HCT116 (cell line): Measurements from ENCODE around the gene SRRM2. TPM values are rescaled to one million over a fixed set of nuclear protein-coding genes. Genes with fewer than 3 reads are reported as not detected.

ENCODE experiments used
- ATAC-seq: fragments of 200-7000 bp; cut with Tn5 transposase; 2 replicates; pipeline ENCODE4 v1.9.1; 2020; ENCODE audit warnings: mild to moderate bottlenecking, moderate library complexity
- BruUV-seq: library from RNA; stranded (reverse); fragments of 400-500 nt; replicated peaks from 2 replicates; lab custom pipeline; 2021; lab: Mats Ljungman, UMichigan
- CTCF ChIA-PET: fragments of 300-600 bp; sonication (Branson Sonifier 250); formaldehyde crosslinking; loops from one replicate; lab custom pipeline; 2021; ENCODE audit warnings: antibody characterized with exemption; lab: Charles Lee
- POLR2A ChIA-PET: fragments of 300-600, 350-600 bp; sonication (Branson Sonifier 250); formaldehyde crosslinking; loops from one replicate; lab custom pipeline; 2021; ENCODE audit warnings: antibody characterized with exemption; lab: Charles Lee
- RAD21 ChIA-PET, 2 experiments: fragments of 300-600 bp; sonication (Branson Sonifier 250); formaldehyde crosslinking; loops; one replicate each; lab custom pipeline; 2023; ENCODE audit warnings: low total read pairs in 2 of 2; ENCODE audit not compliant: uncharacterized antibody in 2 of 2, unreplicated experiment in 2 of 2, low non-redundant PET in 1 of 2; lab: Charles Lee
- DNase-seq: peaks from one replicate; pipeline ENCODE4 v3.0.0-alpha.2; 2010; ENCODE audit warnings: low read depth, low spot score
- H2AFZ ChIP-seq: fragments of 200-600 bp; shearing (Covaris generic), sonication (generic); 2 replicates; pipeline ENCODE4 v1.6.1; 2017; ENCODE audit warnings: low read depth, mixed run types, mixed read lengths, antibody characterized with exemption, low read length; ENCODE audit not compliant: poor library complexity, severe bottlenecking
- H3K27ac ChIP-seq: 2 replicates; pipeline ENCODE4 v1.5.1; 2012; ENCODE audit warnings: low read depth, low read length
- H3K27me3 ChIP-seq: fragments of 200-600 bp; sonication (generic); 2 replicates; pipeline ENCODE4 v1.6.1; 2016; ENCODE audit warnings: mixed run types, low read length, mixed read lengths; ENCODE audit not compliant: insufficient read depth
- H3K36me3 ChIP-seq, 2 experiments: fragments of 200-500 bp in 1 of 2; fragments of 200-600 bp in 1 of 2; sonication (Bioruptor generic) in 1 of 2; sonication (generic) in 1 of 2; 2 replicates each; pipeline versions ENCODE4 v1.5.1 to v1.6.1; 2014 to 2016; ENCODE audit warnings: low read length in 2 of 2, inconsistent platforms in 1 of 2, mixed read lengths in 1 of 2, mixed run types in 1 of 2; ENCODE audit not compliant: insufficient read depth in 2 of 2, control insufficient read depth in 1 of 2
- H3K4me1 ChIP-seq, 2 experiments: fragments of 200-600 bp in 1 of 2; sonication (generic) in 1 of 2; 2 replicates each; pipeline versions ENCODE4 v1.5.1 to v1.6.1; 2012 to 2017; ENCODE audit warnings: low read length in 2 of 2, inconsistent platforms in 1 of 2, mild to moderate bottlenecking in 1 of 2, mixed read lengths in 1 of 2, mixed run types in 1 of 2, moderate library complexity in 1 of 2; ENCODE audit not compliant: insufficient read depth in 2 of 2, control insufficient read depth in 1 of 2
- H3K4me2 ChIP-seq: fragments of 200-600 bp; sonication (generic); 2 replicates; pipeline ENCODE4 v1.6.1; 2017; ENCODE audit warnings: mixed run types, low read length, mixed read lengths
- H3K4me3 ChIP-seq, 2 experiments: fragments of 200-600 bp in 1 of 2; sonication (generic) in 1 of 2; replicated peaks in 1 of 2; 2 replicates each; pipeline ENCODE4 v1.5.1; 2011 to 2016; ENCODE audit warnings: low read length in 2 of 2, control low read depth in 1 of 2, low read depth in 1 of 2, mild to moderate bottlenecking in 1 of 2, mixed read lengths in 1 of 2, mixed run types in 1 of 2
- H3K79me2 ChIP-seq: fragments of 200-600 bp; sonication (generic); 2 replicates; pipeline ENCODE4 v1.6.1; 2017; ENCODE audit warnings: mild to moderate bottlenecking, mixed run types, low read length, moderate library complexity, mixed read lengths; ENCODE audit not compliant: insufficient read depth
- H3K9ac ChIP-seq: fragments of 200-600 bp; sonication (generic); 2 replicates; pipeline ENCODE4 v1.6.1; 2016; ENCODE audit warnings: low read length, mixed read lengths
- H3K9me2 ChIP-seq: fragments of 200-600 bp; sonication (generic), shearing (Covaris generic); 2 replicates; pipeline ENCODE4 v1.6.1; 2017; ENCODE audit warnings: mixed run types, mild to moderate bottlenecking, moderate library complexity; ENCODE audit not compliant: insufficient read depth
- H3K9me3 ChIP-seq, 2 experiments: fragments of 200-500 bp in 1 of 2; fragments of 200-600 bp in 1 of 2; sonication (Bioruptor generic) in 1 of 2; sonication (generic) in 1 of 2; 2 replicates each; pipeline ENCODE4 v1.6.1; 2014 to 2017; ENCODE audit warnings: low read length in 2 of 2, mixed read lengths in 2 of 2, inconsistent platforms in 1 of 2, low read depth in 1 of 2, mild to moderate bottlenecking in 1 of 2, mixed run types in 1 of 2, moderate library complexity in 1 of 2; ENCODE audit not compliant: control insufficient read depth in 1 of 2, insufficient read depth in 1 of 2
- H4K20me1 ChIP-seq: fragments of 200-600 bp; sonication (generic), shearing (Covaris generic); 2 replicates; pipeline ENCODE4 v1.6.1; 2017; ENCODE audit warnings: mixed run types, mild to moderate bottlenecking, moderate library complexity; ENCODE audit not compliant: insufficient read depth
- ATF3 ChIP-seq: IDR thresholded peaks from 2 replicates; pipeline ENCODE4 v1.6.1; 2012
- CBX3 ChIP-seq: IDR thresholded peaks from 2 replicates; pipeline ENCODE4 v1.6.1; 2012; ENCODE audit warnings: low read depth
- CEBPB ChIP-seq: IDR thresholded peaks from 2 replicates; pipeline ENCODE4 v1.6.1; 2012; ENCODE audit warnings: low read depth
- CTCF ChIP-seq, 3 experiments: fragments of 200-600 bp in 1 of 3; sonication (generic) in 1 of 3; IDR thresholded peaks in 2 of 3; conservative IDR thresholded peaks in 1 of 3; 2 replicates each; pipeline ENCODE4 v1.5.1; 2012 to 2017; ENCODE audit warnings: low read depth in 2 of 3, low read length in 2 of 3, antibody characterized with exemption in 1 of 3, borderline replicate concordance in 1 of 3, control low read depth in 1 of 3, mild to moderate bottlenecking in 1 of 3, mixed read lengths in 1 of 3, mixed run types in 1 of 3, moderate library complexity in 1 of 3; ENCODE audit not compliant: insufficient read depth in 1 of 3
- EGR1 ChIP-seq: IDR thresholded peaks from 2 replicates; pipeline ENCODE4 v1.6.1; 2012; ENCODE audit warnings: low read depth
- EZH2 ChIP-seq: fragments of 200-600 bp; sonication (generic); IDR thresholded peaks from 2 replicates; pipeline ENCODE4 v1.6.1; 2017; ENCODE audit warnings: antibody characterized with exemption, mixed run types
- EZH2phosphoT487 ChIP-seq: fragments of 200-600 bp; IDR thresholded peaks from 2 replicates; pipeline ENCODE4 v1.6.1; 2018; ENCODE audit warnings: antibody characterized with exemption, borderline replicate concordance
- FOSL1 ChIP-seq: IDR thresholded peaks from 2 replicates; pipeline ENCODE4 v1.6.1; 2012; ENCODE audit warnings: low read depth
- MAX ChIP-seq: IDR thresholded peaks from 2 replicates; pipeline ENCODE4 v1.6.1; 2012
- POLR2A ChIP-seq: IDR thresholded peaks from 2 replicates; pipeline ENCODE4 v1.7.0; 2011; ENCODE audit warnings: borderline replicate concordance; ENCODE audit not compliant: insufficient read depth, insufficient read length; ENCODE audit errors: extremely low read depth
- RAD21 ChIP-seq: IDR thresholded peaks from 2 replicates; pipeline ENCODE4 v1.6.1; 2012; ENCODE audit warnings: low read depth, mild to moderate bottlenecking
- SIN3A ChIP-seq: IDR thresholded peaks from 2 replicates; pipeline ENCODE4 v1.6.1; 2012; ENCODE audit warnings: low read depth
- SP1 ChIP-seq: IDR thresholded peaks from 2 replicates; pipeline ENCODE4 v1.6.1; 2012; ENCODE audit warnings: low read depth
- ZBTB33 ChIP-seq: IDR thresholded peaks from 2 replicates; pipeline ENCODE4 v1.6.1; 2011; ENCODE audit warnings: mild to moderate bottlenecking, low read length, moderate library complexity; ENCODE audit not compliant: insufficient replicate concordance; ENCODE audit errors: extremely low read depth
- ZFX ChIP-seq: fragments of 450-650 bp; IDR thresholded peaks from 2 replicates; pipeline ENCODE4 v1.6.1; 2017
- ZNF274 ChIP-seq: fragments of 200-500 bp; sonication (Bioruptor generic); IDR thresholded peaks from 2 replicates; pipeline ENCODE4 v1.6.1; 2014; ENCODE audit warnings: mild to moderate bottlenecking, low read depth, low read length, inconsistent platforms
- intact Hi-C: fragments of 100-400 bp; cut with micrococcal nuclease; formaldehyde crosslinking; loops from 2 replicates; pipeline ENCODE4 v1.10.0; 2022
- total RNA-seq: library from RNA; stranded (reverse); gene quantifications from one replicate; pipeline ENCODE4 v1.2.1, GENCODE V29; 2021; ENCODE audit not compliant: unreplicated experiment

SRRM2 gene
- total RNA-seq, 1 experiment from 2014 or later = 541 TPM

GRCh38 chr16:2704166-2704982 is 48.1 kb upstream of the SRRM2 start:
- H4K20me1 ChIP-seq = no peaks in the 10 kb centered on the region
- no peak overlapping the region for H3K9ac ChIP-seq
- H3K4me1 ChIP-seq = no peaks in the 10 kb centered on the region
- H3K4me3 ChIP-seq = no peak overlapping the region
- peaks cover 6 to 13% of the 10 kb centered on the region in 2 experiments; a peak in 2 of 4 replicates for H3K36me3 ChIP-seq
- H3K4me2 ChIP-seq = no peak overlapping the region
- CTCF ChIA-PET = no interaction called here
- intact Hi-C loops = no loop called here
- no peak for DNase-seq
- H2AFZ ChIP-seq = no peak overlapping the region
- TF ChIP-seq SIN3A = no peak
- TF ChIP-seq EZH2phosphoT487 = no peak
- TF ChIP-seq ZNF274 = no peak
- no peak for TF ChIP-seq ZFX
- no peak for TF ChIP-seq RAD21
- TF ChIP-seq CEBPB = no peak
- TF ChIP-seq POLR2A = no peak
- H3K27me3 ChIP-seq = no peaks in the 10 kb centered on the region
- RAD21 ChIA-PET = no interaction called here
- no peaks in the 10 kb centered on the region for H3K9me3 ChIP-seq
- no peaks in the 10 kb centered on the region for H3K9me2 ChIP-seq
- no peak overlapping the region for H3K27ac ChIP-seq
- no peak for ATAC-seq
- H3K79me2 ChIP-seq = no peaks in the 10 kb centered on the region; the same call in 1 of the 2 replicates
- BruUV-seq = no TSS peak
- POLR2A ChIA-PET = no interaction called here

GRCh38 chr16:2704983-2705275 is 47.5 kb upstream of the SRRM2 start:
- H3K9me3 ChIP-seq = no peaks in the 10 kb centered on the region
- no peak overlapping the region for H3K9ac ChIP-seq
- no peaks in the 10 kb centered on the region for H3K27me3 ChIP-seq
- ChIA-PET POLR2A (no interaction called here), RAD21 (no interaction called here), CTCF (no interaction called here)
- DNase-seq (no peak), ATAC-seq (no peak)
- no peaks in the 10 kb centered on the region for H3K4me1 ChIP-seq
- no TSS peak for BruUV-seq
- no peaks in the 10 kb centered on the region for H3K9me2 ChIP-seq
- H3K4me2 ChIP-seq = no peak overlapping the region
- no peaks in the 10 kb centered on the region for H4K20me1 ChIP-seq
- TF ChIP-seq ZNF274 (no peak), SIN3A (no peak), EZH2 (no peak), MAX (no peak), SP1 (no peak), EGR1 (no peak), CEBPB (no peak), FOSL1 (no peak), RAD21 (no peak), ZBTB33 (no peak), CBX3 (no peak), CTCF (IDR thresholded peaks at IDR 0.05 in 2 of 3, conservative IDR thresholded peaks at IDR 0.05 in 1 of 3; ENCODE audit: borderline replicate concordance in 1 of 3, insufficient read depth in 1 of 3, low read depth in 2 of 3, low read length in 2 of 3) (no peak), POLR2A (no peak), ATF3 (no peak)
- intact Hi-C loops = no loop called here
- no peaks in the 10 kb centered on the region; the same call in 1 of the 2 replicates for H3K79me2 ChIP-seq
- no peak overlapping the region for H3K4me3 ChIP-seq
- peaks cover 3 to 9% of the 10 kb centered on the region in 2 experiments; a peak in 2 of 4 replicates for H3K36me3 ChIP-seq
- H2AFZ ChIP-seq = no peak overlapping the region
- no peak overlapping the region for H3K27ac ChIP-seq
